BJ (cell line): ENCODE results near the gene IFNA2. TPM values are rescaled to one million over a fixed set of nuclear protein-coding genes. Genes with fewer than 3 reads are reported as not detected.
A peak's percentile ranks its signal among the peaks of the same experiment; 100 is the strongest.

Experiments
- CTCF ChIA-PET: fragments of 350-600 bp; formaldehyde crosslinking; extraction: SDS; loops from one replicate; lab custom pipeline; 2021; ENCODE audit warnings: antibody characterized with exemption, inconsistent platforms; lab: Yijun Ruan, JAX
- POLR2A ChIA-PET: fragments of 300-600 bp; sonication (Branson Sonifier 250); formaldehyde crosslinking; extraction: SDS; loops from one replicate; lab custom pipeline; 2021; ENCODE audit warnings: antibody characterized with exemption; lab: Charles Lee
- DNase-seq: peaks from one replicate; pipeline ENCODE4 v3.0.0-alpha.2; 2011; ENCODE audit warnings: low read depth
- H3K27me3 ChIP-seq: 2 replicates; pipeline ENCODE4 v1.6.0; 2011; ENCODE audit warnings: low read length; ENCODE audit not compliant: control insufficient read depth, insufficient read depth
- H3K36me3 ChIP-seq: 2 replicates; pipeline ENCODE4 v1.5.1; 2011; ENCODE audit warnings: low read length; ENCODE audit not compliant: control insufficient read depth, insufficient read depth
- H3K4me3 ChIP-seq: 2 replicates; pipeline ENCODE4 v1.5.1; 2011; ENCODE audit warnings: low read depth, mild to moderate bottlenecking, control low read depth, low read length
- polyA plus RNA-seq: library from polyadenylated mRNA; depleted of rRNA; stranded (reverse); fragments of >200 nt; gene quantifications from 2 replicates; pipeline ENCODE4 v1.2.3, GENCODE V29; 2011
- TF ChIP-seq, protein P1 (sequence below): IDR thresholded peaks from 2 replicates; pipeline ENCODE4 v1.5.1; 2011; ENCODE audit warnings: low read depth, mild to moderate bottlenecking, control low read depth, inconsistent platforms, low read length, moderate library complexity; ENCODE audit not compliant: insufficient read depth

The IFNA2 gene
- polyA plus RNA-seq, 1 experiment = not detected

DNA sequence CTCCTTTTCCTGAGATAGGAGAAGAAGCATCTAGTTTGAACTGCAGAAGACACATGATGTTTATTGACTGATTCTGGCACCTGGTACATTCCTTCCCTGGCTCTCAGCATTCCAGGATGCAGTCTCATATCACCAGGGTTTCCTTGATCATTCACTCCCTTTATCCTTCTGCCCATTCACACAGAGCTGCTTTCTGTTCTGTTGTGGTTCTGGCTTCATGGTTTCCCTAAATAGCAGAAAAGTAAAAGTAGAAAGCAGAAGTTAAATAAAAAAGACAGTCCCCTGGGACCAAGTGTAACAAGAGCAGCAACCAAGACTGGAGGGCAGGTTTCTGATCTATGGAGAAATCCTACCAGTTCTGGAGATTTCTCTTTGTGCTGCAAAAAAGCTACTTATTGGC, 26.9 kb upstream of the IFNA2 start:
- Histone ChIP-seq H3K36me3 (no peaks in the 10 kb centered on the region), H3K27me3 (peaks cover 8% of the 10 kb centered on the region), H3K4me3 (no peak overlapping the region)
- DNase-seq = no peak
- POLR2A ChIA-PET = no interaction called here
- TF ChIP-seq, protein P1, sequence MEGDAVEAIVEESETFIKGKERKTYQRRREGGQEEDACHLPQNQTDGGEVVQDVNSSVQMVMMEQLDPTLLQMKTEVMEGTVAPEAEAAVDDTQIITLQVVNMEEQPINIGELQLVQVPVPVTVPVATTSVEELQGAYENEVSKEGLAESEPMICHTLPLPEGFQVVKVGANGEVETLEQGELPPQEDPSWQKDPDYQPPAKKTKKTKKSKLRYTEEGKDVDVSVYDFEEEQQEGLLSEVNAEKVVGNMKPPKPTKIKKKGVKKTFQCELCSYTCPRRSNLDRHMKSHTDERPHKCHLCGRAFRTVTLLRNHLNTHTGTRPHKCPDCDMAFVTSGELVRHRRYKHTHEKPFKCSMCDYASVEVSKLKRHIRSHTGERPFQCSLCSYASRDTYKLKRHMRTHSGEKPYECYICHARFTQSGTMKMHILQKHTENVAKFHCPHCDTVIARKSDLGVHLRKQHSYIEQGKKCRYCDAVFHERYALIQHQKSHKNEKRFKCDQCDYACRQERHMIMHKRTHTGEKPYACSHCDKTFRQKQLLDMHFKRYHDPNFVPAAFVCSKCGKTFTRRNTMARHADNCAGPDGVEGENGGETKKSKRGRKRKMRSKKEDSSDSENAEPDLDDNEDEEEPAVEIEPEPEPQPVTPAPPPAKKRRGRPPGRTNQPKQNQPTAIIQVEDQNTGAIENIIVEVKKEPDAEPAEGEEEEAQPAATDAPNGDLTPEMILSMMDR = no peak
- CTCF ChIA-PET = interaction anchor here (2.4 kb wide), 1 partner anchor 16 kb away, joined by 9 read pairs; no protein-coding TSS in a partner anchor

DNA sequence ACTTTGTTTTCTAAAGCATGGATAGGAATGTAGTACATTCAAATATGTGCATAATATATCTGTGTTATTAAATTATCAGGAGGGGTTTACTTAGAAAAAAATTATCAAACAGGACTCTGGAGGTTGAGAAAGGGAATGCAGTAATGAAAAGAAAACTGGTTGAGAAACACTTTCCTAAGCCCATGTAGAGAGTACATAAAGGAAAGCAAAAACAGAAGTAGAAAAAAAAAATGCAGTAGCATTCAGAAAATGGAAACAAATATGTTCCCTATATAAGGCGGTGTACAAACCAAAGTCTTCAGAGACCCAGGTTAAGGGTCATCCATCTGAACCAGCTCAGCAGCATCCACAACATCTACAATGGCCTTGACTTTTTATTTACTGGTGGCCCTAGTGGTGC, 23.6 kb upstream of the IFNA2 start, which contains the start of gene IFNA8:
Gene IFNA8, plus strand, starts transcription at position 301 of the 400 bp plus-strand sequence. Its CDS starts 60 bp downstream, at position 361.
- H3K4me3 ChIP-seq = no peak within 1 kb of the TSS
- DNase-seq = no peak
- CTCF ChIA-PET = interaction anchor here (2.1 kb wide), 1 partner anchor 13 kb away, joined by 12 read pairs; no protein-coding TSS in a partner anchor
- POLR2A ChIA-PET = no interaction called here
- TF ChIP-seq, protein P1 = no peak
- peaks cover 11% of the 10 kb centered on the region for H3K27me3 ChIP-seq
- H3K36me3 ChIP-seq = no peaks in the 10 kb centered on the region

DNA sequence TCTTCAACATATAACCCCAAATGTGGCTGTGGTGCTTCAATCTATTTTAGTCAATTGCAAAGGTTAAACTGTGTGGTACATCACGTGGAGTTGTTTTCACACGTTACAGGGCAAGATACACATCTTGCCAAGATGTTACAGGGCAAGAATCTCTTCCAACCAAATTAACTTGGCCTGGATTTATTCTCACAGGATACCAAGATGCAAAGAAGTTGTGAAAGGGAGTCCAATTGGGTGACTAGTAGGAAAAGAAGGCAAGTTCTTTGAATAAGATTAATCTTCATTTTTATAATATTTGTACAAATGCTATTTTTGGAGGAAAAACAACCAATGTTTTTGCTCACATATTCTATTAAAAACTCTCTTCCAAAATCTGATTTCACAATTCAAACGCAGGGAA, 18.9 kb upstream of the IFNA2 start:
- Histone ChIP-seq H3K27me3 (peaks cover 18% of the 10 kb centered on the region), H3K4me3 (no peak overlapping the region), H3K36me3 (no peaks in the 10 kb centered on the region)
- ChIA-PET CTCF (no interaction called here), POLR2A (no interaction called here)
- TF ChIP-seq, protein P1 = no peak
- no peak for DNase-seq

DNA sequence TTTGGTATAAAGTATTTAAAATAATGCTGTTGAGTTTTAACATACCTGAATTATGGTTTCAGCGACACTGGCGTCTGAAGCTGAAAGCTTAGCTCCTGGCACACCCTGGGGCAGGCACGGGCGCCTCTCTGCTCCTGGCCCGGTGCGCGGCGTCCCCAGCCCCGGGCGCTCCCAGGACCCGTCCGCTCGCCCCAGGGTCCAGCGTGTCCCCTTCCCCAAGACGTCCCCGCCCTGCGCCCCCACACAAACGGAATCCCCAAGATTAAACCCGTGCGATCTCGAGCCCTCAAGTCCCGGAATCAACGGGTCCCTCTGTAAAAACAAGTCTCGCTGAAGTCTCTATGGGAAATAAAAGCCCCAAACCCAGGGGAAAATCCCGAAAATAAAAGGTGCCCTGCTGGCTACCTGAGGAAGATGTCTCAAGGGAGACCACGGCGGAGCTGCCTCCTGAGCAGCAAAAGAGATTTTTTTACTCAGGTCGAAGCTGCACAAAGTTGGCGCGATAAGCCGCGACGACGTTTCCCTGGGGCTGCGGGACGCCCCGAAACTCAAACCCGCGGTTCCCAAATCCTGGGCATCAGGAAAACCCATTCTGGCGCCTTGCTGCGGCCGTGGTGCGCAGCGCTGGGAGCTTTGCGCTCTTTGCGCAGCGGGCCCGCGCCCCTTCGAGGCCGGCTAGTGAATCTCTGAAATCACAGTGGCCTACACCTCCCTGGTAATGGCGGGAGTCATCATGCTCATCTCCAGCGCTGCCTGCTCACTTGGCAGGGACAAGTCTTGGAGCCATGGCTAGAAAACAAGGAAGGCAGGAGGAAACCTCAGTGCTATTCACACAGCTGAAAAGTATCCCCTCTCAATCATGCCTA, 17.4 kb upstream of the IFNA2 start:
- peaks cover 17% of the 10 kb centered on the region for H3K27me3 ChIP-seq
- TF ChIP-seq, protein P1 = no peak
- no peak for DNase-seq
- ChIA-PET CTCF (interaction anchor here (1.1 to 1.5 kb wide), 3 partner anchors 9 to 11 kb away, joined by 3 to 5 read pairs (median 3); no protein-coding TSS in a partner anchor), POLR2A (interaction anchor here (0.6 kb wide), 1 partner anchor 71 kb away, joined by 9 read pairs; no protein-coding TSS in a partner anchor)
- no peaks in the 10 kb centered on the region for H3K36me3 ChIP-seq
- peak overlapping the region; percentile 16 for H3K4me3 ChIP-seq

DNA sequence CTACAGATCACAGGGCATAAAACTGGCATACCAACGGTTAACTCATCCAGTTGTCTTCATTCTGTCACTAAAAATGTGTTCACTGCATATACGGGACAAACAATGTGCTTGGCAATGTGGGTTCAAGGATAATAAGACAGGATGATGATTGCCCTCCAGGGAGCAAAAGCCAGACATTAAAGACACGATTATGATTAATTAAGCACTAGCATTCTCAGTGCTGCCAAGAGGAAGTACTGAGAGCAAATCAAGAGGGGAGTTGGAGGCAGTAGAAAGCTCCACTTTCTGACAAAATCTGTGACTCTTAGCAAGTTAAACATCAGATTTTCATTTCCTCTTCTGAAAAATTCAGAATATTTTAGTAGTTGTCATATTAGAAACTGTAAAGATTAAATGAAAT, 14.8 kb upstream of the IFNA2 start:
- DNase-seq = no peak
- Histone ChIP-seq H3K4me3 (no peak overlapping the region), H3K36me3 (no peaks in the 10 kb centered on the region), H3K27me3 (peaks cover 18% of the 10 kb centered on the region)
- ChIA-PET CTCF (interaction anchor here (0.9 to 1.7 kb wide), 4 partner anchors 9 to 164 kb away, joined by 3 to 4 read pairs (median 4); no protein-coding TSS in a partner anchor), POLR2A (no interaction called here)
- TF ChIP-seq, protein P1 = no peak
